GM21381 (cell line): Measurements from ENCODE around the gene PDE4D.
A peak's percentile ranks its signal among the peaks of the same experiment; 100 is the strongest.
"Not testable (repeated sequence)": the region's sequence is repeated elsewhere in the genome, so short reads cannot be mapped to it uniquely, and the experiment has no call there.

Source experiments
- ATAC-seq: cut with Tn5 transposase; IDR thresholded peaks from one replicate; pipeline ENCODE4 v1.9.1; 2021; ENCODE audit warnings: mild to moderate bottlenecking, moderate library complexity; ENCODE audit not compliant: unreplicated experiment

Gene PDE4D

DNA sequence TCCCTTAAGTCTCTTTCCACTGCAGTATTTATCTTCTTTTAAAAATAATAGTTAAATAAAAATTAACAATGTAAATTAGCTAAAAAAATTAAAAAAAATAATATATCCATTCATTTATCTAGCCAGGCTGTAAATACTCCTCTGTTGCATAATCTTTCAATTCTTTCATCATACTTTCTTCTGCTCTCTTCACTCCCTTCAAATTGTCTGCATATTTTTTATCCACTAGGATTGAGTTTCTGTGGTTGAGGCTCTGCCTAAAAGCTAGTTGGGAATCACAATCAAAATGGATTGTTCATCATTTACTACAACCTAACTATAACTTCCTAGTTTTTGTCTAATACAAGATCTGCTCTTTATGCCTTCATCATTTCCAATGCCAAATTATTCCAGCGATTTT is 182.2 kb downstream of the PDE4D start:
- ATAC-seq, result no peak

DNA sequence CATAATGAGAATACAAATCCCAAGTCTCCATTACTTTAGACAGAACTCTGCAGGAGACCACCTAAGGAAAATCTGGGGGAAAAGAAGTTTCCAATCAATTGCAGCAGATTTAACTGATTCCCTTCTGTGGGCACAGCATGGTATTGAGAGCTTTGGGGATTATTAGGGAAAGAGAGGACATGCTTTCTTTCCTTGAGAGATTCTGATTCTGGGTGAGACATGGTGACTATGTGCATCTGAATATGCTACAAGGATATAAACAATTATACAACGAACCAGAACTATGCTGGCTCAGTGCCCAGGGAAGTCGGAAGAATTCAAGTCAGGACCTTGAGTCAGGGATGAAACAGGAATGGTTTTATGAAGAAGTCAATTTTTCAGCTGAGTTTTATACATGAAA is 183.7 kb downstream of the PDE4D start:
- no peak for ATAC-seq

DNA sequence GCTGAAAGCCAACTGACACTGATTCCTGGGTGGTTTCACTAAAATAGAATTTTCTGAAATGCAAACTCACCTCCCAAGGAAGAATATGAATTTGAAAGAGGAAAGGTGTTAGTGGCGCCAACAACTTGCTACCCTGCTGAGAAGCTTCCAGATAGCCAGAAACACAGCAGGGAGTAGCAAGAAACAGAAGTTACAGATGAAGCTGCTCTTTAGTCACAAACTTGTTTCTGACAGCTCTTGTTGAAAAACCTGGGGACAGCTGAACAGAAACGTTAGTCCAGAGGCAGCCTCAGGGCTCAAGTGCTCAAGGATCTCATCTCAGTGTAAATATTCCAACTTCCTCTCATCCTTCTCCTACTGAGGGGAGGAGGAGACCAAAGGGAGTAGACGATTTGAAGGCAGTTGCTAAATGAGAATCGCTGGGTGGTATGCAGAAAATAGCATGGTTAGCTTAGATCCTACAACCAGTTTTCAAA is 184.1 kb downstream of the PDE4D start:
- no peak for ATAC-seq

DNA sequence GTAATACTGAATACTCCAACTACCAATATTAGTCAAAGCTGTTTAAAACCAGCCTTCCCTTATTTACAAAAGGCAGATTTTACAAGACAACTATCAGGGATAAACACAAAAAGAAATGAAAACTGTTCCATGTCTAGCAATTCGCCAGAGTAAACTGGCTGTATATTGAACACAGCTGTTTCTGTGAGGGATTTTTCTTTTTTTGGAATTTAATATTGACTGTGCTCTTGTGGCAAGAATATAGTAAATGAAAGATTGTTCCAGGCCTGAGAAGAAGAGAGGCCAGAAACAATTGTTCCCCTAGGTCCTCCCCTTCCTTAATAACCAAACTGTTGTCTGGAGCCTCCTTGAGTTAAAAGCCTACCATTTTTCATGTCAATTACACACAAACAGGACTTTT is 188.6 kb downstream of the PDE4D start:
- no peak for ATAC-seq

DNA sequence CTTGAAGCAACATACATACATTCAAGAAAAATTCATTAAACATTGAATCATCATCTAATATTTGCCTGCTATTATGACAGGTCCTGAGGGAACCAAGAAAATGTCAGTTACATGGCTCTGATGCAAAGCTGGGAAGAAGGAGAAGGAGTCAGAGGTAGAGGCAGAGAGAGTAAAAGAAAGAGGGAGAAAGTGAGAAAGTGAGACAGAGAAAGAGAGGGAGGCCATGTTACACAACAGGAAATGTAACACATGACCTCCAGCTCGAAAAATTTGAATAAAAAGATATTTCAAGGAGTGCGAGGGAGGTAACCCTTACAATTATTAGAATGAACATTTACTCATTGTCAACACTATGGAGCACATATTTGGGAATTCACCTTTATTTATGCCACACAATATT is 189.7 kb downstream of the PDE4D start:
- no peak for ATAC-seq

DNA sequence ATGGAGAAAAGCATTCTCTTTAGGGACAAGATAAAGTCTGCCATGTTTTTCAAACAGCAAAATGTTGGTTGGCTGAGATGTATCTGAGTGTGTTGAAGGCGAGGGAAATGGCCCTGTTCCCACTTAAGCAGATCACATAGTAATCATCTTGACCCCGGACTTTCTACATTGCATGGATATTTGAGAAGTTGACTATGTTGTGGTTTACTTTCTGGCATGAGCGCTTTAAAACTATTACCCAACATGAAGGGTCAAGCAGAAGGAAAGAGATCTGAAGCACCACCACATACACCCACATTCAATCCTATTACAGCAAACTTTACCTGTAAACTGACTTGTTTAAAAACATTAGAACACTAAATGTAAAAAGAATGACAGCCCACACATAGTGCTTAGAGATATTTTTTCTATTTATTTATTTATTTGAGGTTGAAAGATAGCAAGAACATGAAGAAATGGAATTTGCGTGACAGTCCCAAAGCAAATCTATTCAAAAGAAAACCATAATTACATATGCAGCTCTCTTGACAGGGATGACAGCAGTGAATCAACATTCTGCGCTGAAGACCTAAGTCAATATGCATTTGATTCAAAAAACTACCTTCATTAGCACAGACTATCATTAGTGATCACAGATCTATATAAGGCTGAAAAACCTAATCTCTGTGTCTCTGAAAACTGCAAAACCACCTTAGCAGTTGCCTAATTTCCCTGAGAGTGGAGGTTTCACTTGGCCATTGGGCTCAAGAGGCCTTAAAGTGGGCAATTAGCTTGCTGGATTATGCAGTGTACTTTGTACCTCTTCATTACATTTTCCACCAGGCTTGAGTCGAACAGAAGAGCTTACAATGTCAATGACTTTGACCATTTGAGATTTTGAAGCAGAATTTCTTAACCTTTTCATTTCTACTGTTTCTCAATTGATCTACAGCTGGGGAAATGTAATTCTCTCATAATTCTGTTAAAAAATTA is 195.0 kb downstream of the PDE4D start:
- no peak for ATAC-seq

DNA sequence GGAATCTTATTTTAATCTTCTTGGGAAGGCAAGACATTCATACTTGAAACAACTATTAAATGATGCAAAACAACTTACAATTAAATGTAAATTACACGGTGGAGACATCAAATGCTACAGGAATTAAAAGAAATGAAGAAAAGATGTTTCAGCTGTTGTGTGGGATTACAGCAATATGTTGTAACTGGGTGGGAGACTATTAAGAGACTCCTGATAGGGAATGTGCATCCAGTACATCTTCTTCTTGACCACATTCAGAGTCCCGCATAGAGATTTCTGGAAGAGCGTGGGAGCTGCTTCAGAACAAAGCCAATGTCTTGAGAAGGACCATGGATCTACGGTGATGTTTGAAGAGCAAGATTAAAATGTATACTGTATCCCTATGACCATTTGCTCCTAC is 199.1 kb downstream of the PDE4D start:
- ATAC-seq, result no peak

DNA sequence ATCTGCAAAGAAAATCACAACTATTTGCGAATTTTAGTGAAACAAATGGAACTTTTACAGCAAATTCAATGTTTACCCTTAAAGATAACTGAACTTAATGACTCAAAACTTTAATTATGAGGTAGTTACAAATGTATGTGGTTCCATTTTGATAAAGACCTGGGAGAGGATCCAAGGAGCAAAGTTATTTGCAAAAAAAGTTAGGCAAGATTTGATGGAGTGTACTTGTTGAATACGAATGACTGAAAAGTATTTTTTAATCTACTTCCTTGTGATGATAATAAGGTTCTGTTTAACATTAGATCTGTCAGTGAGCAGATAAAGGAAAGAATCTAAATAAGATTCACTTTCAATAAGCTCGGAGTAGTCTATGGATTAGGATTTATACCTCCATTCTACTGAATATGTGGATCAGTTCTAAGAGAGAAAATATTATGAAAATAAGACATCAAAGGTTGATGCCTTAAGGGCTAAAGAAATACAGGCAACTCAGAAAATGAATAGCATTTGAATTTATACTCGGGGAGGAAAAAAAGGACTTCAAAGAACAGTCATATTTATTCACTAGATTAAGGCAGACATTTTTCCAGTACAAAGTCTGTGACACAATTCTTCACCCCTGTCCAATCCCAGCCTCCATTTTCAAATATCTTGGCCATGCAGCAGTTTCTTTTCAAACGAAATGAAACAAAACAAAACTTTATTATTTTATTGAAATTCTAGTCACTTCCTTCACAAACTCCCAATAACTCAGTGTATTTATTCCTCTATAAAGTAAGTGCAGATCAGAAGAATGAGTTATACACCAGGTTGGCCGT is 199.8 kb downstream of the PDE4D start:
- no peak for ATAC-seq

DNA sequence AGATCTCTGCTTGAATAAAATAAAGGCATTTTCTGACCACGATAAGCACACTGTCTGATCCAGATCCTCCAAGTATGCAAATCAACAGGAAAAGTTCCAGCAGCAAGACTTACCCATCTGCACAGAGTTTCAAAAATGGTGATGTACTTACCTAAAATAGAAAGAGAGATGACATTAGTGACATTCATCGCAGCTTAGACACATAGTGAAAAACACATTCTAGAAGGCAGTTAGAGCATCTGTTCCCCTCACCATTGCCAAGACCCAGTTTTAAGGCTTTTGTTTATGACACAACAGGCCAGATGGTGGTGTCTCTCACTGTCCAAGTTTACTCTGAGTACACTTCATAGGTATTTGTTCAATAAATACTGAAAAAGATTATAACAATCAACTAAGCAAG is 207.7 kb downstream of the PDE4D start:
- peak; percentile 77 for ATAC-seq

DNA sequence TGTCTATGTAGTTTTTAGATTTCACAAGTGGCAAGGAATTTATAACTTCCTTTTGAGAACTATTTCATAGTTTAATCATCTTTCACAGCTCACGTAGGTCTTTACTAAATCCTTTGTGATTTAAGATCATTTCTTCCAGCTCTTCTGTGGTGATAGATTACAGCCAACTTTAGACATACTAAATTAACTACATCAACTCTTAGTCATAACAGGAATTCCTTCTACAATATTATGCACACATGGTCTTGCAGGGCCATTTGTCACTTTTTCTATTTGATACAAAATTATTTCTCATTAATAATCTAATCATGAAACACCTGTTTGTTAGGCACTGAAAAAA is 208.4 kb downstream of the PDE4D start:
- ATAC-seq, result no peak

DNA sequence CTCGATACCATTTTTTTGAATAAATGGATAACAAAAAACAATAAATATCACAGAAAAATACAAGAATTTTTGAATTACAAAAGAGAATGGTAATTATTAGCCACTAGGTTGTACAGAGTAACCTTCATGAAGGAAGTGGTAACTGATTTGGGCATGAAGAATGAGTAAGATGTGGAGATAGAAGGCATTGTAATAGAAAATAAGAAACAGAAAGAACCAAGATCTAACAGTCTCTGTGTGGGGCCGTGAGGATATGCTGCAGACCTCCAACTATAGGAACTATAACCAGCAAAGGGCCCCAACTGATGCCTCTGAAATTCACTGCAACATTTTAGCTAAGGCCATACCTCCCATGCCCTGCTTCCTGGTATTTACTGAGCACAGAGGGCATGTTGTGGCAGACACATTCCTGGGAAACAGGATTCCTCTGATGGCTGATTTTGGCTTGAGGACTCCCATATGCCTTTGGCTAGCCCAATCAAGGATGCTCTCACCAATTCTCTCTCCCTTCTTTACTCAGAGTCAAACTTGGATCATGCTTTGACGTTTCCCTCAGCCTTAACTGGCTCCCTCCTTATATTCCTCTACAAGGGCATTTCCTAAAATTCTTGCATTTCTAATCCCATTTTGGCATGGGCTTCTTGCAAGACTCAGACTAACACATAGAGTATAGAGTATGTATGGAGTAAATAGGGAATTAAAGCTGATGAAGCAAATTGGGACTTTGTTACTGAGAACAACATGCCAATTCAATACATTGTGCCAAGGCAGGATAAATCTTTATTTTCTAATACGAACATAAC is 208.9 kb downstream of the PDE4D start:
- ATAC-seq, result peak; percentile 55

DNA sequence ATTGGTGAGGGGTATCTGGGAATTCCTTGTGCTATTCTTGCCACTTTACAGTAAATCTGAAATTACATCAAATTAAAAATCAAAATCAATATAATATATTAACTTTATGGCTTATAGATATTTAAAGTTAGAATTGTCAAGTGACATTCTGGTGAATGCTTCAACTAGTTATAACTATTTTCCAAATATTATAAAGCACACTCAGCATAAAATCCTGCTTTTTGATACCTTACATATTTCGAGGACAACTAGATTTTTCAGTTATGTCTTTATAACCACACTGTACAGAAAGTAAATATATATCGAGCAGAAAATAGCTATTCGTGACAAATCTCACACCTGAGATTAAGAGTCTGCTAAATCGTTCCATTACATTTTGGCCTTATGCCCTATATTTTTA is 210.2 kb downstream of the PDE4D start:
- no peak for ATAC-seq

DNA sequence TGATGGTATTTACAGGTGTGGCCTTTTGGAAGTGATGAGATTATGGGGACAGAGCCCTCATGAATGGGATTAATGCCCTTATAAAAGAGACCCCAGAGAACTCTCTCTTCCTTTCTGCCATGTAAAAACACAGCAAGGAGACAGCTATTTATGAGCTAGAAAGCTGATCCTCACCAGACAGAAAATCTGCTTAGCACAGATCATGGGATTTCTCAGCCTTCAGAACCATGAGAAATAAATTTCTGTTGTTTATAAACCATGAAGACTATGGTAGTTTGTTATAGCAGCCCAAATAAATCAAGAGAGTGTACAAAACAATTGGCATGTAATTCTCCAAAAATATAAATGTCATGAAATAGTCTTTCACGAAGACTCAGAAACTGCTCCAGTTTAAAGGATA is 211.0 kb downstream of the PDE4D start:
- ATAC-seq, result no peak

DNA sequence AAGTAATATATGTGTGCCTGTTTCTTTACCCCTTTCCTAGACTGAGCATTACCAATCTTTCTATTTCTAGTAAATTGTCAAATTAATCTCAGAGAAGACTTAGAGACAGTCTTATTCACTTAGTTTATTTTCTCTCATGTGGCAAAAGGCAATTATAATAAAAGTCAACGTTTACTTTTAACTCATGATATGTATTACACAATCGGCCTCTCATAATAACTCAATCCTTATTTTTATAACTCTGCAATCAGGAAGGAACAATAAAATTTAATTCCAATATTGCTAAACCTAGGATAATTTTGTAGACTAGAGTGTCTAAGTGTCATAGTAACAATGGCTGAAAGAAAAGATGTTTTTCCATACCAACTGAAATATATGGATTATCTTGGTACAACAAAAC is 214.6 kb downstream of the PDE4D start:
- no peak for ATAC-seq

DNA sequence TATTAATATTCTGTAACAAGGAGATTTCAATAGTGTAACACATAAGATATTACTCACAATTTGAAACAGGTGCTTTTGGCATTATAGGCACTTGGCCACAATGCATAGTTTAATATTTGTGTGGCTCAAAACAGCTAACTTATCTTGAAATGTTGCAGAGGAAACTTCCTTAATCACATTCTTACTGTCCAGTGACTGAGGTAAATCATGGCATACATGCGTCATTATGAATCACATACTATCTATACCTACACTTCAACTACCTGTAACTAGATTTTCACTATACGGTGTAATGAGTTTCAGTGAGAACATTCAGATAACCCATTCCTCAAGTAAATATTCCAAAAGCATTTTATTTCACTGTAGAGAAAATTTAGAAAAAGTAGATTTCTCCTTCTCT is 218.8 kb downstream of the PDE4D start:
- ATAC-seq, result no peak

DNA sequence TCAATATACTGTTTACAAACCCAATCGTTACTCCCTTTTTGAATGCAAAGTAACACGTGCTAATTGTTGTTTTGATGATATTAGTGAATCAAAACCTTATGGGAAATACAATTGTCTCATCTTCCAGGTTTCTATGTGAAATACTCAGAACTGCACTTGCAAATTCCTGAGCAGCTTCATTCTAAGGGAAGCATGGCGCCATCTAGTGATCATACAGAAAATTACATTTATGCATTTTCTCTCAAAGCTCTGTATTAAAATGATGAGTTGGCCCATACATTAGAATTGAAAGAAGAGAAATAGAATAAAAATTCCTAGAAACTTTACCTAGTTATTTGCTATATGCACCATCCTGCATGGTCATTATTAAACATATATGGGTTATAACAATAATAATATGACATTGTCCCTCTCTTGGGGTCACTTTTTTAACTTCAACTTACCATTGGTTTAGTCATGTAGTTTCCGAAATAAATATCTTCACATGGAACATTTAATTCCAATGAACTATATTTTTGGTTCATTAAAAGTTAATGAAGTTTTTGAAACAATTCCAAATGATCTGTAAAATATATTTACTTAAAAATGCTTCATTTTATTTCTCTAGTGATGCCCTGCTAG is 220.0 kb downstream of the PDE4D start:
- no peak for ATAC-seq

DNA sequence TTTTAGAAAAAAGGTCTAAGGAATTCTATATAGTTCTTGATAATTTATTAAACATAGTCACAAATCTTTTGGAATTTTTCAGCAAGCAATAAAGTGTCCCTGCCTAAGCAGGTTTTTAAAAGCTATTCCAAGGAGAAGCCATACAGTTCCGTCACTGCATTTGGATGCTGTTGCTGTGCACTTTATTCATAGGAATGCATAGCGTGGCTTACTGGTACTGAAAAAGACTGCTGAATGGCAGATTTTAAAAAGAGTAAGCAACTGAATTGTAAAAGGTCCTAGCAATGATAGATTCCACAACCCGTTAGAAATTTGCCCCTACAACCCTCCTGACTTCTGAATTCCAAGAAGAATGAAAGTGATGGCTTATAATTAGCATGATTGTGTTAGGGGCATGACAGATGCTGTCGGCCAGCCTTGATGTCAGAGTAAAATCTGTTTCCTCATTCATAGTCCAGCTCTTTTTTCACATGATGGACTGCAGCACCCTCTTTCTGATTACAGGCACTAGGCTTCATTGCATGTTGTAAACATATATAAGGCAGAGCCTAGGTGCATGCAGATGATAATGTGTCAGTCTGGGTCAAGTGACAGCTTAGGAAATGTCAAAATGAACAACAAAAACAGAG is 227.0 kb downstream of the PDE4D start:
- ATAC-seq, result no peak

DNA sequence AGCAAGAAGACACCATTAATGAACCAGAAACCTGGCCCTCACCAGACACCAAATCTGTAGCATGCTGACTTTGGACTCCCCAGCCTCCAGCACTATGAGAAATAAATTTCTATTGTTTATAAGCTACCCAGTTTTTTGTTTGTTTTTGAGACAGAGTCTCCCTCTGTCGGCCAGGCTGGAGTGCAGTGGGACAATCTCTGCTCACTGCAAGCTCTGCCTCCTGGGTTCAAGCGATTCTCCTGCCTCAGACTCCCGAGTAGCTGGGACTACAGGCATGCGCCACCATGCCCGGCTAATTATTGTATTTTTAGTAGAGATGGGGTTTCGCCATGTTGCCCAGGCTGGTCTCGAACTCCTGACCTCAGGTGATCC is 227.7 kb downstream of the PDE4D start:
- not testable (repeated sequence) for ATAC-seq

DNA sequence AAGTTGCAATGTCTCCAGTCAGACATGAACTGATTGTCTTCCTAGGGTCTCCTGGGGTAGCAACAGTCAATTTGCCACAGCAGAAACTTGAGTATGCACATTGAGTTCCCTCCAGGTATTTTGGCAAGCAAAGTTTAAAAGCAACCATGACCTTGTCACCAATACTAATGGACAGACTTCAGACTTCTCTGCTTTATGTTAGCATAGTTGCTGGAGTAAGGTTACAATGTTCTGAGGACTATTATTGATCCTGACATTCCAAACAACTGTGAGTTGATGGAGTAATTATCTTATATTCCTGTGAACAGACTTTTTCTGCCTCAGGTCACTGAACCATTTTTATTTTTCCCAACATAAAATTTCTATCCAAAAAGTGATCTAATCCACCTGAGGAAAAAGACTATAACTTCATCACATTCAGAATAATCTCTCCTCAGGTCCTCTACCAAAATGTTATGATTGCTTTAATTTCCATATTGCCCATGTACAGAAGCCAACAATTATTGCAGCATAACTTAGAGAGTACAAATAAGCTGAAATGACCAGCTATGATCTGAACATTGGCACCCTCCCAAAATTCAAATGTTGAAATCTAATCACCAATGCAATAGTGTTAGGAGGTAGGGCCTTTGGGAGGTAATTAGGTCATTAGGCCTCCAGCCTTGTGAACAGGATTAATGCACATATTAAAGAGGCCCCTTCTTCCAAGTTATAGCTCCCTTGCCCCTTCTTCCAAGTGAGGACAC is 228.3 kb downstream of the PDE4D start:
- no peak for ATAC-seq
